IPS-15b (cell line): Measurements from ENCODE around the gene KIAA1755.
"Not testable (repeated sequence)": the region's sequence is repeated elsewhere in the genome, so short reads cannot be mapped to it uniquely, and the experiment has no call there.

Source experiments
- H3K27me3 ChIP-seq: one replicate; pipeline ENCODE4 v1.6.1; 2013; ENCODE audit warnings: low read length; ENCODE audit not compliant: control insufficient read depth, insufficient read depth
- H3K36me3 ChIP-seq: one replicate; pipeline ENCODE4 v1.6.1; 2013; ENCODE audit warnings: low read length; ENCODE audit not compliant: control insufficient read depth, insufficient read depth
- H3K4me1 ChIP-seq: one replicate; pipeline ENCODE4 v1.6.1; 2013; ENCODE audit warnings: mild to moderate bottlenecking, low read length; ENCODE audit not compliant: control insufficient read depth, insufficient read depth
- H3K4me3 ChIP-seq: one replicate; pipeline ENCODE4 v1.5.1; 2013; ENCODE audit warnings: low read depth, low read length
- H3K9ac ChIP-seq: one replicate; pipeline ENCODE4 v1.6.1; 2013; ENCODE audit warnings: low read depth, mild to moderate bottlenecking, low read length
- H3K9me3 ChIP-seq: one replicate; pipeline ENCODE4 v1.6.1; 2013; ENCODE audit warnings: mild to moderate bottlenecking, low read length; ENCODE audit not compliant: control insufficient read depth, insufficient read depth

The KIAA1755 gene

GRCh38 chr20:38256966-38257365 lies 3.6 kb downstream of the KIAA1755 start:
- H3K4me3 ChIP-seq = no peak overlapping the region
- H3K27me3 ChIP-seq = peaks cover 17% of the 10 kb centered on the region
- H3K36me3 ChIP-seq = no peaks in the 10 kb centered on the region
- no peaks in the 10 kb centered on the region for H3K9me3 ChIP-seq
- H3K4me1 ChIP-seq = peaks cover 7% of the 10 kb centered on the region
- H3K9ac ChIP-seq = no peak overlapping the region

DNA sequence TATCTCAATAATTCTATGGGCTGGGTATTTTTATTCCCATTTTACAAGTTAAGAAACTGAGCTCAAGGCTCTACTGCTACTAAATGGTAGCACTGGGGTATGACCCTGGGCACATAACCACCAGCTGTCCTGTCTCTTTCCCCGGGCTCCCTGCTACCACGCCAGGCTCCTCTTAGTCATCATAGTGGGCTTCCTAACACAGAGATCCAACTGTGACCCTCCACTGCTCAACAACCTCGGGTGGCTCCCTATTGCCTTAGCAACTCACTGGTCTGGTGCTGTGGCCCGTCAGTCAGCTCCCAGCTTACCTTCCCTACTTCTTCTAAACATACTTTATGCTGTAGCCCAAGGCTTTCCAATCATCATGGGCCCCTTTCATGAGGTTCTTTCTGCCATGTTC lies 4.5 kb downstream of the KIAA1755 start:
- peaks cover 14% of the 10 kb centered on the region for H3K27me3 ChIP-seq
- no peak overlapping the region for H3K4me3 ChIP-seq
- H3K9ac ChIP-seq = no peak overlapping the region
- peaks cover 7% of the 10 kb centered on the region for H3K4me1 ChIP-seq
- no peaks in the 10 kb centered on the region for H3K9me3 ChIP-seq
- no peaks in the 10 kb centered on the region for H3K36me3 ChIP-seq

DNA sequence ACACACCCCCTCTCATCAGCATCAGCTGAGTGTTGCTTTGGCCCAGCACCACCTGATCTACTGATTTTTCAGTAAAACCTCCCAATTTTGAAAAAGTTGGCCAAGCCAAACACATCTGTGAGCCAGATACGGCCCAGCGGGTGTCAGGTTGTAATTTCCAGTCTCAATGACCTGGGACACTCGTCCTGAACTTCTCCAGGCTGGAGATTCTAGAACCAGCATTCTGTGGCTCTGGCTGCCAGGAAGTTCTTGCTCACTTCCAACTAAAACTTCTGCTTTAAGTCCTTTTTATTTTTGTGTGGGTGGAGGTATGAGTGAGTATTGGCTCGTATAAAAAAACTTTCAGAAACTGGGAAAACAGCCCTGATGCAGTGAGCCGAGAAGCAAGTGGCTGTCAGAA lies 5.1 kb downstream of the KIAA1755 start:
- Histone ChIP-seq H3K9me3 (no peaks in the 10 kb centered on the region), H3K27me3 (peaks cover 12% of the 10 kb centered on the region), H3K36me3 (no peaks in the 10 kb centered on the region), H3K9ac (no peak overlapping the region), H3K4me1 (peaks cover 7% of the 10 kb centered on the region), H3K4me3 (no peak overlapping the region)

- H3K4me3 ChIP-seq, H3K4me1 ChIP-seq, H3K9me3 ChIP-seq, H3K9ac ChIP-seq, H3K27me3 ChIP-seq, H3K36me3 ChIP-seq: not testable (repeated sequence)
Measured at GRCh38 chr20:38254621-38255020, 5.9 kb downstream of the KIAA1755 start.

GRCh38 chr20:38253571-38253970 lies 7.0 kb downstream of the KIAA1755 start:
- Histone ChIP-seq H3K9me3 (no peaks in the 10 kb centered on the region), H3K4me1 (peaks cover 3% of the 10 kb centered on the region), H3K4me3 (no peak overlapping the region), H3K36me3 (no peaks in the 10 kb centered on the region), H3K9ac (no peak overlapping the region), H3K27me3 (no peaks in the 10 kb centered on the region)

DNA sequence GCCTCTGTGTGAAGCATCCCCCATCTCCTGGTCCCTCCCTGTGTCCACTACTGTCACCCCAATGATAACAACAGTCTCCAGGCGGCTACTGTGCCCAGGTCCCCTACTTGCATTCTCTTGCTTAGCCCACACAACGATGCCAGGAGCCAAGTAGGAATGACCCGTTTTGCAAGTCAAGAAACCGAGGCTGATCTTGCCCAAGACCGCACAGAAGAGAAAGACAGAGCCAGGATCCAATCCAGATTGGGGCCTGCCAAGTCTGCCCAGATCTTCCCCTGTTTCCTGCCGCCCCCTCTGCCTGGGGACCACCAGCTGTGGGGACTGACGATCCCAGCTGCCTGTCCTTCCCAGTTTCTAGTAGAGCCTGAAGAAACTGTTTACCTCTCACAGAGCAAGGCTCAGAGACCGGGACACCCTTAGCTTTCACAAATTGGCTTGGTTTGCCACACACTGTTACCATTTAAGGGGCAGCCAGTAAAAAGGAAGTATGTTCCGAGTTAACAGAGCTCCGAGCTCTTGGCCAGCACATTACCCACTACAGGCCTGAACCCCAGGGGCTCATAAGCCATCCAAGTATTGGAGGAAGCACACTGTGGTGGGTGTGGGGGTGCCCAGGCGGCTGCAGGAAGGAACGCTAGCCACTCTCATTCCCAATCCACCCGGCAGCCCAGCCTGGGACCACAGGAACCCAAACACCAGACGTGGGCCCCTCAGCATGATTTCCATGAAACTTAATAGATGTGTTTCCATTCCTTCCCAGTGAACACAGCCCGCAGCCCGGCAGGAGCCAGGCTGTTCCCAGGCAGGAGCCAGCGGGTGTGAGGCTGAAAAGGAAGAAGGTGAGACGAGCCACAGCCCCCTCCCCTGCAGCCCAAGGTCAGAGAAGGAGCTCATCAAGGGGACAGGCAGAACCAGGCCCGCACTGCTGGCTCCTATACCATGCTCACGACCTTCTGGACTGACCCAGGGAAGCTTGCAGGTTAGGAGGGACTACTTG lies 7.9 kb downstream of the KIAA1755 start:
- Histone ChIP-seq H3K4me1 (peaks cover 3% of the 10 kb centered on the region), H3K36me3 (no peaks in the 10 kb centered on the region), H3K9me3 (no peaks in the 10 kb centered on the region), H3K27me3 (no peaks in the 10 kb centered on the region), H3K4me3 (no peak overlapping the region), H3K9ac (no peak overlapping the region)

DNA sequence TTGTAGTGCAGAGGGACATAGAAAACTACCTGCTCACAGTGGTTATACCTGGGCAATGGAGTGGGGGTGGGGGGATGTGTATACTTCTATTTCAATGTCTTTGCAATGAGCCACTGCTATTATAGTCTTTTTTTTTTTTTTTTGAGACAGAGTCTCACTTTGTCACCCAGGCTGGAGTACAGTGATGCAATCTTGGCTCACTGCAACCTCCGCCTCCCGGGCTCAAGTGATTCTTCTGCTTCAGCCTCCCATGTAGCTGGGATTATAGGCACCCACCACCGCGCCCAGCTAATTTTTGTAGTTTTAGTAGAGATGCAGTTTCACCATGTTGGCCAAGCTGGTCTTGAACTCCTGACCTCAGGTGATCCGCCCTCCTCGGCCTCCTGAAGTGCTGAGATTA lies 9.1 kb downstream of the KIAA1755 start:
- H3K4me3 ChIP-seq, H3K27me3 ChIP-seq, H3K9me3 ChIP-seq, H3K4me1 ChIP-seq, H3K36me3 ChIP-seq, H3K9ac ChIP-seq: not testable (repeated sequence)

DNA sequence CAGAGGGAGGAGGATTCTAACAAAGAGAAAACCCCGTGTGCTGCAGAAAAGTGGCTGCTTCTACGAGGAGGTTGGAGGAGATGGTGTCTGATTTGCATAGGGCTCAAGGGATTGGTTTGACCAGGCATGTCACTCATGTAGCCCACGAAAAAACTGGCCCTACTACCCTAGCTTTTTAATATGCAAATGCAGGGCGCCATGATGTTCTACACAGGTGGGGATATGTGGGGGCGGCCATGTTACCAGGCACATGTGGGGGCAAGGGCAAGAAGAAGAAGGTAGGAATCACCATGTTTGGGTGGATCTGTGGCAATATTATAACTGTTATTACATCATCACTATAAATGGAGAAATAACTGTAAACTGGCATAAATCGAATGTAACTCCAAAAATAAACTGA lies 9.9 kb downstream of the KIAA1755 start:
- H3K4me1 ChIP-seq = peaks cover 3% of the 10 kb centered on the region
- H3K9ac ChIP-seq = no peak overlapping the region
- H3K36me3 ChIP-seq = no peaks in the 10 kb centered on the region
- no peaks in the 10 kb centered on the region for H3K27me3 ChIP-seq
- H3K9me3 ChIP-seq = no peaks in the 10 kb centered on the region
- H3K4me3 ChIP-seq = no peak overlapping the region

DNA sequence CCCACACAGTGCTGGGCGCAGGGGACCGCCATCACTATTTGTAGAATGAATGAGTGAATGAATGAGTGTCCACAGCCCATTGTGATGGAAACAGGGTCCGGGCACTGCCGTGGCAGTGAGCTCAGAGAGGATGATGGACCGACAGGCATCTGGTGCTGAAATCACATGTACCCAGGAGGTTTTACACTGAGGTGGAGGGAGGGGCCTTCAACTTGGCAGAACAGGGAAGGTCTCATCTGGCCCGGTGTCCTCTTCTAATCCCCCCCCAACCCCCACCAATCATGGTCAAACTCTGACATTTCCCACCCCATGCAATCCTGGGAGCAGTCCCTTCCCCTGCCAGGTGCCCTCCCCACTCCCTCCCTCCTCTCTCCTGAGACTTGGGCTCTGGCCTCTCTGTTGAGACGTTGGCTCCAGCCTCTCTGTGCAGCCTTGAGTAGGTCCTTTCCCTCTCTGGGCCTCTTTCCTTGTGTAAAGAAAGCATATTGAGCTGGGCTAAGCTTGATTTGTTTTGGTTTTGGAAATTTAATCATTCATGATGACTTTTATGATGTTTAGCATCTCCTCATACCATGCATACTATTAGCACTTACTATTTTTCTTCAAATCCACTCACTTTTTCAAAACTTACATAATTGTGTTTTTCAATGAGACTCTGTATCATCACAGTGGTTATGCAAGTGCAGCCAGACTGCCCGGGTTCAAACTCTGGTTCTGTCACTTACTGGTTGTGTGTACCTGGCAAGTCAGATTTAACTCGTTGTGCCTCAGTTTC lies 10.8 kb downstream of the KIAA1755 start:
- Histone ChIP-seq H3K9ac (no peak overlapping the region), H3K27me3 (no peaks in the 10 kb centered on the region), H3K4me1 (peaks cover 3% of the 10 kb centered on the region), H3K9me3 (no peaks in the 10 kb centered on the region), H3K4me3 (no peak overlapping the region), H3K36me3 (no peaks in the 10 kb centered on the region)

DNA sequence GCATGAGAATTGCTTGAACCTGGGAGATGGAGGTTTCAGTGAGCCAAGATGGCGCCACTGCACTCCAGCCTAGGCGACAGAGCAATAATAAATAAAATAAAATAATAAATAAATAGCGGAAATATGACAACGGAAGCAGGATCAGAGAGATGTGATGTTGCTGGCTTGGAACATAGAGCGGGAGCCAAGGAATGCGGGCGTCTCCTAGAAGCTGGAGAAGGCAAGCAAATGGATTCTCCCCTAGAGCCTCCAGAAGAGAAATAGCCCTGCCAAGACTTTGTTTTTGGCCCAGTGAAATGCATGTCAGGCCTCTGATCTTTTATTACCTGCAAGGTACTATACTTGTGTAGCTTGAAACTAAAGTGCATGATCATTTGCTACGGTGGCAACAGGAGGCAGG lies 12.4 kb downstream of the KIAA1755 start:
- no peaks in the 10 kb centered on the region for H3K27me3 ChIP-seq
- H3K36me3 ChIP-seq = no peaks in the 10 kb centered on the region
- H3K4me1 ChIP-seq = peaks cover 3% of the 10 kb centered on the region
- peaks cover 2% of the 10 kb centered on the region for H3K9me3 ChIP-seq
- no peak overlapping the region for H3K9ac ChIP-seq
- no peak overlapping the region for H3K4me3 ChIP-seq

- not testable (repeated sequence) for H3K4me1 ChIP-seq, H3K36me3 ChIP-seq, H3K27me3 ChIP-seq, H3K9ac ChIP-seq, H3K9me3 ChIP-seq, H3K4me3 ChIP-seq
Measured at GRCh38 chr20:38247725-38248124, 12.8 kb downstream of the KIAA1755 start.

- no peaks in the 10 kb centered on the region for H3K36me3 ChIP-seq
- H3K9ac ChIP-seq = no peak overlapping the region
- peaks cover 8% of the 10 kb centered on the region for H3K9me3 ChIP-seq
- no peak overlapping the region for H3K4me3 ChIP-seq
- H3K4me1 ChIP-seq = no peaks in the 10 kb centered on the region
- no peaks in the 10 kb centered on the region for H3K27me3 ChIP-seq
Measured at GRCh38 chr20:38247166-38247509, 13.4 kb downstream of the KIAA1755 start.
